ENCODE data around the gene ZNF487.
"Not testable (repeated sequence)": the region's sequence is repeated elsewhere in the genome, so short reads cannot be mapped to it uniquely, and the experiment has no call there.

The ZNF487 gene

GRCh38 chr10:43446219-43447017 lies 9.5 kb downstream of the ZNF487 start:
- not testable (repeated sequence) for H3K4me3 ChIP-seq (ENCODE audit: low read length); H3K9ac ChIP-seq (ENCODE audit: low read depth, low read length); H3K9me3 ChIP-seq (replicated peaks; ENCODE audit: low read length); H3K27me3 ChIP-seq (ENCODE audit: control insufficient read depth, insufficient read depth, low read length); H3K36me3 ChIP-seq (ENCODE audit: insufficient read depth, low read length); H3K4me1 ChIP-seq (ENCODE audit: control insufficient read depth, insufficient read depth, low read length); H3K4me2 ChIP-seq (ENCODE audit: low read length)

GRCh38 chr10:43448742-43449141 lies 11.8 kb downstream of the ZNF487 start:
- Histone ChIP-seq H3K36me3 (ENCODE audit: insufficient read depth, low read length) (no peaks in the 10 kb centered on the region), H3K9me3 (replicated peaks; ENCODE audit: low read length) (no peaks in the 10 kb centered on the region), H3K27me3 (ENCODE audit: control insufficient read depth, insufficient read depth, low read length) (no peaks in the 10 kb centered on the region), H3K4me2 (ENCODE audit: low read length) (no peak overlapping the region), H3K4me1 (ENCODE audit: control insufficient read depth, insufficient read depth, low read length) (no peaks in the 10 kb centered on the region), H3K4me3 (ENCODE audit: low read length) (no peak overlapping the region), H3K9ac (ENCODE audit: low read depth, low read length) (no peak overlapping the region)

GRCh38 chr10:43452356-43452914 lies 15.5 kb downstream of the ZNF487 start:
- no peak overlapping the region for H3K4me3 ChIP-seq (ENCODE audit: low read length)
- no peaks in the 10 kb centered on the region for H3K36me3 ChIP-seq (ENCODE audit: insufficient read depth, low read length)
- H3K27me3 ChIP-seq (ENCODE audit: control insufficient read depth, insufficient read depth, low read length): no peaks in the 10 kb centered on the region
- no peak overlapping the region for H3K4me2 ChIP-seq (ENCODE audit: low read length)
- H3K4me1 ChIP-seq (ENCODE audit: control insufficient read depth, insufficient read depth, low read length): peaks cover 7% of the 10 kb centered on the region
- H3K9ac ChIP-seq (ENCODE audit: low read depth, low read length): no peak overlapping the region
- H3K9me3 ChIP-seq (replicated peaks; ENCODE audit: low read length): no peaks in the 10 kb centered on the region

GRCh38 chr10:43453266-43453831 lies 16.4 kb downstream of the ZNF487 start:
- H3K4me3 ChIP-seq (ENCODE audit: low read length): no peak overlapping the region
- peaks cover 7% of the 10 kb centered on the region for H3K4me1 ChIP-seq (ENCODE audit: control insufficient read depth, insufficient read depth, low read length)
- H3K9me3 ChIP-seq (replicated peaks; ENCODE audit: low read length): no peaks in the 10 kb centered on the region
- H3K4me2 ChIP-seq (ENCODE audit: low read length): no peak overlapping the region
- H3K36me3 ChIP-seq (ENCODE audit: insufficient read depth, low read length): no peaks in the 10 kb centered on the region
- H3K9ac ChIP-seq (ENCODE audit: low read depth, low read length): no peak overlapping the region
- H3K27me3 ChIP-seq (ENCODE audit: control insufficient read depth, insufficient read depth, low read length): no peaks in the 10 kb centered on the region

- H3K36me3 ChIP-seq (ENCODE audit: insufficient read depth, low read length); H3K27me3 ChIP-seq (ENCODE audit: control insufficient read depth, insufficient read depth, low read length); H3K9me3 ChIP-seq (replicated peaks; ENCODE audit: low read length); H3K4me2 ChIP-seq (ENCODE audit: low read length); H3K4me1 ChIP-seq (ENCODE audit: control insufficient read depth, insufficient read depth, low read length); H3K4me3 ChIP-seq (ENCODE audit: low read length); H3K9ac ChIP-seq (ENCODE audit: low read depth, low read length): not testable (repeated sequence)
These were observed 17.1 kb downstream of the ZNF487 start for GRCh38 chr10:43454025-43454424.

GRCh38 chr10:43456561-43456960 lies 19.6 kb downstream of the ZNF487 start:
- Histone ChIP-seq H3K4me2 (ENCODE audit: low read length) (peak overlapping the region; percentile 77), H3K9ac (ENCODE audit: low read depth, low read length) (peak overlapping the region; percentile 75)
- not testable (repeated sequence) for H3K36me3 ChIP-seq (ENCODE audit: insufficient read depth, low read length); H3K4me3 ChIP-seq (ENCODE audit: low read length); H3K27me3 ChIP-seq (ENCODE audit: control insufficient read depth, insufficient read depth, low read length); H3K9me3 ChIP-seq (replicated peaks; ENCODE audit: low read length); H3K4me1 ChIP-seq (ENCODE audit: control insufficient read depth, insufficient read depth, low read length)

- Histone ChIP-seq H3K4me2 (ENCODE audit: low read length) (no peak overlapping the region), H3K9me3 (replicated peaks; ENCODE audit: low read length) (no peaks in the 10 kb centered on the region), H3K4me1 (ENCODE audit: control insufficient read depth, insufficient read depth, low read length) (peaks cover 7% of the 10 kb centered on the region), H3K27me3 (ENCODE audit: control insufficient read depth, insufficient read depth, low read length) (no peaks in the 10 kb centered on the region), H3K9ac (ENCODE audit: low read depth, low read length) (no peak overlapping the region), H3K36me3 (ENCODE audit: insufficient read depth, low read length) (no peaks in the 10 kb centered on the region), H3K4me3 (ENCODE audit: low read length) (no peak overlapping the region)
These were observed 21.3 kb downstream of the ZNF487 start for GRCh38 chr10:43458227-43458626.

GRCh38 chr10:43461950-43462349 lies 25.0 kb downstream of the ZNF487 start:
- Histone ChIP-seq H3K4me3 (ENCODE audit: low read length) (no peak overlapping the region), H3K9me3 (replicated peaks; ENCODE audit: low read length) (no peaks in the 10 kb centered on the region), H3K27me3 (ENCODE audit: control insufficient read depth, insufficient read depth, low read length) (no peaks in the 10 kb centered on the region), H3K4me2 (ENCODE audit: low read length) (no peak overlapping the region), H3K9ac (ENCODE audit: low read depth, low read length) (no peak overlapping the region), H3K36me3 (ENCODE audit: insufficient read depth, low read length) (no peaks in the 10 kb centered on the region), H3K4me1 (ENCODE audit: control insufficient read depth, insufficient read depth, low read length) (no peaks in the 10 kb centered on the region)

GRCh38 chr10:43465086-43465735 lies 28.3 kb downstream of the ZNF487 start:
- not testable (repeated sequence) for H3K9me3 ChIP-seq (replicated peaks; ENCODE audit: low read length); H3K4me3 ChIP-seq (ENCODE audit: low read length); H3K27me3 ChIP-seq (ENCODE audit: control insufficient read depth, insufficient read depth, low read length); H3K4me2 ChIP-seq (ENCODE audit: low read length); H3K4me1 ChIP-seq (ENCODE audit: control insufficient read depth, insufficient read depth, low read length); H3K9ac ChIP-seq (ENCODE audit: low read depth, low read length); H3K36me3 ChIP-seq (ENCODE audit: insufficient read depth, low read length)

- H3K4me3 ChIP-seq (ENCODE audit: low read length); H3K9ac ChIP-seq (ENCODE audit: low read depth, low read length); H3K4me1 ChIP-seq (ENCODE audit: control insufficient read depth, insufficient read depth, low read length); H3K36me3 ChIP-seq (ENCODE audit: insufficient read depth, low read length); H3K4me2 ChIP-seq (ENCODE audit: low read length); H3K9me3 ChIP-seq (replicated peaks; ENCODE audit: low read length); H3K27me3 ChIP-seq (ENCODE audit: control insufficient read depth, insufficient read depth, low read length): not testable (repeated sequence)
These were observed 28.8 kb downstream of the ZNF487 start for GRCh38 chr10:43465736-43466120.

- no peaks in the 10 kb centered on the region for H3K27me3 ChIP-seq (ENCODE audit: control insufficient read depth, insufficient read depth, low read length)
- H3K4me1 ChIP-seq (ENCODE audit: control insufficient read depth, insufficient read depth, low read length): no peaks in the 10 kb centered on the region
- no peak overlapping the region for H3K4me2 ChIP-seq (ENCODE audit: low read length)
These were observed 34.2 kb downstream of the ZNF487 start for GRCh38 chr10:43471146-43471545.

More at GRCh38 chr10:43471146-43471545, 34.2 kb downstream of the ZNF487 start:
- no peaks in the 10 kb centered on the region for H3K9me3 ChIP-seq (replicated peaks; ENCODE audit: low read length)
- no peaks in the 10 kb centered on the region for H3K36me3 ChIP-seq (ENCODE audit: insufficient read depth, low read length)
- no peak overlapping the region for H3K4me3 ChIP-seq (ENCODE audit: low read length)
- no peak overlapping the region for H3K9ac ChIP-seq (ENCODE audit: low read depth, low read length)
